Activated CD8-positive, alpha-beta T cell treated with anti-CD3 and anti-CD28 coated beads for 36 hours (primary cell): ENCODE results near the gene CSK. TPM values are rescaled to one million over a fixed set of nuclear protein-coding genes. Genes with fewer than 3 reads are reported as not detected.
A peak's percentile ranks its signal among the peaks of the same experiment; 100 is the strongest.

ENCODE experiments used
- ATAC-seq: fragments of 200-7000 bp; cut with Tn5 transposase; one replicate; pipeline ENCODE4 v1.10.0; 2021; ENCODE audit warnings: mild to moderate bottlenecking, moderate library complexity
- CTCF ChIA-PET: fragments of 350-600 bp; sonication (Branson Sonifier 250); formaldehyde crosslinking; loops from one replicate; lab custom pipeline; 2021; ENCODE audit warnings: antibody characterized with exemption; lab: Charles Lee
- POLR2A ChIA-PET: fragments of 350-600 bp; sonication (Branson Sonifier 250); formaldehyde crosslinking; loops from one replicate; lab custom pipeline; 2021; ENCODE audit warnings: antibody characterized with exemption; lab: Charles Lee
- DNase-seq: peaks from one replicate; pipeline ENCODE4 v3.0.0-alpha.2; 2020
- H3K27ac Mint-ChIP-seq: one replicate; pipeline ENCODE4 v1.8.0; 2021; ENCODE audit warnings: mild to moderate bottlenecking, mixed read lengths
- H3K27me3 Mint-ChIP-seq: one replicate; pipeline ENCODE4 v1.8.0; 2021; ENCODE audit warnings: mixed read lengths
- H3K36me3 Mint-ChIP-seq: one replicate; pipeline ENCODE4 v1.8.0; 2021; ENCODE audit warnings: low read depth, mixed read lengths
- H3K4me1 Mint-ChIP-seq: one replicate; pipeline ENCODE4 v1.8.0; 2021; ENCODE audit warnings: low read depth, mixed read lengths
- H3K4me3 Mint-ChIP-seq: one replicate; pipeline ENCODE4 v1.8.0; 2021; ENCODE audit warnings: mild to moderate bottlenecking, moderate library complexity, mixed read lengths
- H3K9me3 Mint-ChIP-seq: one replicate; pipeline ENCODE4 v1.8.0; 2021; ENCODE audit warnings: mixed read lengths
- intact Hi-C: fragments of 100-400 bp; cut with micrococcal nuclease; formaldehyde crosslinking; loops from one replicate; pipeline ENCODE4 v1.10.0; 2022
- total RNA-seq, 2 experiments: library from RNA; stranded (reverse); gene quantifications; one replicate each; pipeline ENCODE4 v1.2.3, GENCODE V29; 2021
- TF ChIP-seq, protein P1 (sequence below): fragments of 200-600 bp; IDR thresholded peaks from one replicate; pipeline ENCODE4 v1.8.0; 2022; ENCODE audit warnings: antibody characterized with exemption, mild to moderate bottlenecking

Gene CSK
- total RNA-seq, 2 experiments from 2014 or later: 254 to 260 TPM

DNA sequence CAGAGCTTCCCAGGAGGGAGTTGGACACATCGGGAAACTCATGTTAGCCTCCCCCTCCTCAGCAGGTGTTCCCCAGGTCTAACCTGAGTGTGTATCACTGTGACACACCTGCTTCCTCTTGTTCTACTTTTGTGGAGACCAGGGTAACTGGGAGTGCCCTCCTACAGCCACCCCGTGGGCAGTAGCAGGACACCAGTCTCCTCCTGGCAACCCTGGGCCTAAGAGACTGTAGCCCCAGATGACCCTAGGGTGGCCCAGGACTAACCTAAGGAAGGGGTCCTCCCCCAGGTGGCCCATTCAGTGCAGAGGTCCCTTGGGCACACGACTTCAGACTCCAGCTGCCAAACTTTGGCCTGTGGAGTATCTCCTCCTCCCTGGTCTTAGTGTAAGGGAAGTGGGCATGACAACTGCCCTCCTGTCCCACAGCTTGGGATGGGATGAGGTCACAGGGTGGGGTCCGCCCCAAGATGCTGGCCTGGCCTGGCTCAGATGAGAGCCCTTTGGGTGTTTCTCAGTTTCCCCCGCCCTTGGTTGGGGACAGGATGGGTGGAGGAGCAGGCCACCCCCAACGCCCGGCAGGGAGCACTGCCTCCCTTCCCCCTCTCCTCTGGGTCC lies 4.8 kb downstream of the CSK start:
- H3K36me3 Mint-ChIP-seq: peaks cover 72% of the 10 kb centered on the region
- POLR2A ChIA-PET: interaction anchor here (0.6 to 21.2 kb wide), 12 partner anchors 4 to 169 kb away, joined by 3 to 410 read pairs (median 6); partner anchors contain the start of genes COX5A and CSK
- no peak for ATAC-seq
- no peaks in the 10 kb centered on the region for H3K9me3 Mint-ChIP-seq
- intact Hi-C loops: loop anchor here (5.0 kb wide), 1 partner anchor 384 kb away; no protein-coding TSS in a partner anchor
- H3K4me3 Mint-ChIP-seq: peak overlapping the region; percentile 98
- CTCF ChIA-PET: interaction anchor here (0.7 to 30.3 kb wide), 12 partner anchors 2 to 408 kb away, joined by 3 to 1327 read pairs (median 6); partner anchors contain the start of gene CSK
- no peaks in the 10 kb centered on the region for H3K27me3 Mint-ChIP-seq
- H3K27ac Mint-ChIP-seq: peak overlapping the region; percentile 98
- peaks cover 45% of the 10 kb centered on the region for H3K4me1 Mint-ChIP-seq
- TF ChIP-seq, protein P1, sequence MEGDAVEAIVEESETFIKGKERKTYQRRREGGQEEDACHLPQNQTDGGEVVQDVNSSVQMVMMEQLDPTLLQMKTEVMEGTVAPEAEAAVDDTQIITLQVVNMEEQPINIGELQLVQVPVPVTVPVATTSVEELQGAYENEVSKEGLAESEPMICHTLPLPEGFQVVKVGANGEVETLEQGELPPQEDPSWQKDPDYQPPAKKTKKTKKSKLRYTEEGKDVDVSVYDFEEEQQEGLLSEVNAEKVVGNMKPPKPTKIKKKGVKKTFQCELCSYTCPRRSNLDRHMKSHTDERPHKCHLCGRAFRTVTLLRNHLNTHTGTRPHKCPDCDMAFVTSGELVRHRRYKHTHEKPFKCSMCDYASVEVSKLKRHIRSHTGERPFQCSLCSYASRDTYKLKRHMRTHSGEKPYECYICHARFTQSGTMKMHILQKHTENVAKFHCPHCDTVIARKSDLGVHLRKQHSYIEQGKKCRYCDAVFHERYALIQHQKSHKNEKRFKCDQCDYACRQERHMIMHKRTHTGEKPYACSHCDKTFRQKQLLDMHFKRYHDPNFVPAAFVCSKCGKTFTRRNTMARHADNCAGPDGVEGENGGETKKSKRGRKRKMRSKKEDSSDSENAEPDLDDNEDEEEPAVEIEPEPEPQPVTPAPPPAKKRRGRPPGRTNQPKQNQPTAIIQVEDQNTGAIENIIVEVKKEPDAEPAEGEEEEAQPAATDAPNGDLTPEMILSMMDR: no peak
- no peak for DNase-seq

DNA sequence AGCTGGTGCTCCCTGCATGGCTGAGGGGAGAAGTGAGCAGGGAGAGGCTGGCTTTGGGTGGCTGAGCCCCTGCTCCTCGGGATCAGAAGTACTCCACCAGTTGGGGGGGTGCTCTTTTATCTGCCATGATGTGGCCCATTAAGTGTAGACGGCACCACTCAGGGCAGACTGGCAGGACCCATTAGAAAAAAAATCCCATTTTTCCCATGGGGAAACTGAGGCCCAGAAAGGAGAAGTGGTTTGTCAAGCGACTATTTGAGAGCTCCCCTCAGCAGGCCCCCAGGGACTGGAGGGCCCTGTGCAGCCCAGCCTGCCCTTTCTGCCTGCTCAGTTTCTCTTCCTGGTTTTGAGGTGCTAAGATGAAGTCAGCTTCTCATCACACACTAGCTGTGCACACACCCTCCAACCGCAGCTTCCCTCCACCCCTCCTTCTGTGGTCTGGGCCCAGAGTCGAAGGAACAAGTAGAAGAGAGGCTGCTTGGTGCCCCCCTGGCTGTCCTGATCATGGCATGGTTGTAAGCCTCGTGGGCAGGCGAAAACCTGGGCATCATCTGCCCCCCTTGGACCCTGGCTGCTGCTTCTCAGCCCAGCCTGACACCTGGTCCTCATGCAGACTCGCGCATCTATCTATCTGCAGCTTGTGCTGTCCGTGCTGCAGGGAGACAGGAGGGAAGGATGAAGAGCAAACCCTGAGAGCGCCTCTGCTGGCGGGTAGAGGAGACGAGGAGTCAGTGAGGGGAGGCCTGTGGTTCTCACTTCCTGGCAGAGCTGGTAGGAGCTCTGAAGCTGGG lies 5.6 kb downstream of the CSK start:
- peak overlapping the region; percentile 98 for H3K4me3 Mint-ChIP-seq
- no peaks in the 10 kb centered on the region for H3K27me3 Mint-ChIP-seq
- peaks cover 77% of the 10 kb centered on the region for H3K36me3 Mint-ChIP-seq
- H3K9me3 Mint-ChIP-seq: no peaks in the 10 kb centered on the region
- ATAC-seq: peak; percentile 70
- intact Hi-C loops: loop anchor here (5.0 kb wide), 1 partner anchor 385 kb away; no protein-coding TSS in a partner anchor
- peaks cover 53% of the 10 kb centered on the region for H3K4me1 Mint-ChIP-seq
- ChIA-PET CTCF (interaction anchor here (0.7 to 30.3 kb wide), 16 partner anchors 1 to 414 kb away, joined by 3 to 1327 read pairs (median 4); partner anchors contain the start of genes C15orf39, CSK and MPI), POLR2A (interaction anchor here (0.6 to 21.2 kb wide), 14 partner anchors 3 to 245 kb away, joined by 3 to 410 read pairs (median 5); partner anchors contain the start of genes COX5A and CSK)
- TF ChIP-seq, protein P1: peak; percentile 81
- peak; percentile 98 for DNase-seq
- peak overlapping the region; percentile 98 for H3K27ac Mint-ChIP-seq

DNA sequence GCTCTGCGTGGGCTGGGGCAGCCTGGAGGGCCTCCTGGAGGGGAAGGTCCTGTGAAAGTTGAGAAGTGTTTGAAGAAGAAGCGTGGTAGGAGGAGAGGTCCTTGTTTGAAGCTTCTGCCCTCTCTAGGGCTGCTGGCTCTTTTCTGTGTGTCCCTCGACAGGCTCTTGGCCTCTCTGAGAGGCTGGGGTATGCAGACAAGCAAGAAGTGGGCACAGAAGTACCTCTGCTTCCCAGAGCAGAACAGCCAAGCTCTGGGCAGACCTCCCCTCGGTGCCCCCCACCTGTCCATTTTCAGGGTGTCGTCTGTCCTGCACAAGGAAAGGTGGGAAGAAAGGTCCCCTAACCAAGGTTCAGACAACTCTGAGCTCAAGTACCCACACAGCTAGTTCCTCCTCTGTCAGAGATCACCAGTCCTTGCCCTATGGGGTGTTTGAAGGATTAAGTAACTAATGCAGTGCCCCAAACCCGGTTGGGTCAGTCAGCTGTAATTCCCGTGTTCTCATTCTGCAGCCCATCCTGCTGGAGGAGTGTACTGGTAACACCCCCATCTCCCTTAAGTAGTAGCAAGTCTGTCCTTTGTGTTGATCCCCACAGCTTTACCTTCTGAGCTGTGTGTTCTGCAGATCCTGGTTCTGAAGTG lies 6.3 kb downstream of the CSK start:
- peaks cover 74% of the 10 kb centered on the region for H3K36me3 Mint-ChIP-seq
- H3K4me3 Mint-ChIP-seq: peak overlapping the region; percentile 98
- ChIA-PET POLR2A (interaction anchor here (1.0 to 21.2 kb wide), 9 partner anchors 3 to 246 kb away, joined by 3 to 410 read pairs (median 5); partner anchors contain the start of gene CSK), CTCF (interaction anchor here (0.9 to 30.3 kb wide), 13 partner anchors 0 to 414 kb away, joined by 3 to 1327 read pairs (median 5); partner anchors contain the start of genes C15orf39, CSK and MPI)
- intact Hi-C loops: loop anchor here (5.0 kb wide), 1 partner anchor 386 kb away; no protein-coding TSS in a partner anchor
- H3K9me3 Mint-ChIP-seq: no peaks in the 10 kb centered on the region
- DNase-seq: no peak
- ATAC-seq: no peak
- peaks cover 60% of the 10 kb centered on the region for H3K4me1 Mint-ChIP-seq
- H3K27ac Mint-ChIP-seq: peak overlapping the region; percentile 98
- TF ChIP-seq, protein P1: no peak
- no peaks in the 10 kb centered on the region for H3K27me3 Mint-ChIP-seq

DNA sequence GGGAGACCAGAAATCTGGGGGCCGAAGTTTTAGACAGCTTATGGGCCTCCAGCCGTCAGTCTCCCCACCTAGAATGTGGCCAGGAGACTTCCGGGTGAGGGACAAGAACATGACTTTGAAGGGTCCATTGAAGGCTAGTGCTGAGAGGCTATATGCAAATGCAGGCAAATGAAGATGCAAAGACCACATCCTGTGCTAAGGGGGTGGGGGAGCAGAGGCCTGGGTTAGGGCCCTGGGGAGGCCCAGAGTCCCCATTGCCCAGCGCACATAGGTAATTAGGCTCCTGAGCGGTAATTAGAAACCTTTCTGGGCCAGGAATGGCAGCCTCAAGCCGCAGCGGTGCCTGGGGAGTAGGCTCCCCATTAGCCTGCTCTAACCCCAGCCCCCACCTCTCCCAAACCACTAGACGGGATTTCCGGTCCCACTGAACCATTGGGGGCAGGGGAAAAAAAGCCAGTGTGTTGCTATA lies 6.8 kb downstream of the CSK start:
- DNase-seq (peak; percentile 87), ATAC-seq (peak; percentile 28)
- TF ChIP-seq, protein P1: no peak
- peaks cover 65% of the 10 kb centered on the region for H3K4me1 Mint-ChIP-seq
- H3K27ac Mint-ChIP-seq: peak overlapping the region; percentile 98
- H3K9me3 Mint-ChIP-seq: no peaks in the 10 kb centered on the region
- H3K4me3 Mint-ChIP-seq: peak overlapping the region; percentile 98
- H3K27me3 Mint-ChIP-seq: no peaks in the 10 kb centered on the region
- H3K36me3 Mint-ChIP-seq: peaks cover 69% of the 10 kb centered on the region
- ChIA-PET CTCF (interaction anchor here (0.9 to 30.3 kb wide), 10 partner anchors 0 to 413 kb away, joined by 3 to 1327 read pairs (median 6); partner anchors contain the start of genes C15orf39, CSK and MPI), POLR2A (interaction anchor here (1.0 to 21.2 kb wide), 7 partner anchors 2 to 246 kb away, joined by 3 to 410 read pairs (median 10); partner anchors contain the start of gene CSK)
- intact Hi-C loops: loop anchor here (5.0 kb wide), 1 partner anchor 386 kb away; no protein-coding TSS in a partner anchor
